HL-60 (cell line): Measurements from ENCODE around the gene DRC3.

Source experiments
- POLR2AphosphoS5 ChIP-seq: IDR thresholded peaks from 2 replicates; pipeline ENCODE4 v1.6.1; 2012; ENCODE audit warnings: low read depth
- TF ChIP-seq, protein P1 (sequence below): IDR thresholded peaks from one replicate; pipeline ENCODE4 v1.5.1; 2011; ENCODE audit warnings: low read length, control low read depth, inconsistent platforms; ENCODE audit not compliant: insufficient read depth
- TF ChIP-seq, protein P2 (sequence below): IDR thresholded peaks from 2 replicates; pipeline ENCODE4 v1.6.1; 2012; ENCODE audit warnings: low read depth; ENCODE audit not compliant: insufficient replicate concordance

GRCh38 chr17:17937958-17938357 is 34.7 kb upstream of the DRC3 start:
- TF ChIP-seq, protein P1, sequence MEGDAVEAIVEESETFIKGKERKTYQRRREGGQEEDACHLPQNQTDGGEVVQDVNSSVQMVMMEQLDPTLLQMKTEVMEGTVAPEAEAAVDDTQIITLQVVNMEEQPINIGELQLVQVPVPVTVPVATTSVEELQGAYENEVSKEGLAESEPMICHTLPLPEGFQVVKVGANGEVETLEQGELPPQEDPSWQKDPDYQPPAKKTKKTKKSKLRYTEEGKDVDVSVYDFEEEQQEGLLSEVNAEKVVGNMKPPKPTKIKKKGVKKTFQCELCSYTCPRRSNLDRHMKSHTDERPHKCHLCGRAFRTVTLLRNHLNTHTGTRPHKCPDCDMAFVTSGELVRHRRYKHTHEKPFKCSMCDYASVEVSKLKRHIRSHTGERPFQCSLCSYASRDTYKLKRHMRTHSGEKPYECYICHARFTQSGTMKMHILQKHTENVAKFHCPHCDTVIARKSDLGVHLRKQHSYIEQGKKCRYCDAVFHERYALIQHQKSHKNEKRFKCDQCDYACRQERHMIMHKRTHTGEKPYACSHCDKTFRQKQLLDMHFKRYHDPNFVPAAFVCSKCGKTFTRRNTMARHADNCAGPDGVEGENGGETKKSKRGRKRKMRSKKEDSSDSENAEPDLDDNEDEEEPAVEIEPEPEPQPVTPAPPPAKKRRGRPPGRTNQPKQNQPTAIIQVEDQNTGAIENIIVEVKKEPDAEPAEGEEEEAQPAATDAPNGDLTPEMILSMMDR, result no peak
- TF ChIP-seq POLR2AphosphoS5, result no peak
- TF ChIP-seq, protein P2, sequence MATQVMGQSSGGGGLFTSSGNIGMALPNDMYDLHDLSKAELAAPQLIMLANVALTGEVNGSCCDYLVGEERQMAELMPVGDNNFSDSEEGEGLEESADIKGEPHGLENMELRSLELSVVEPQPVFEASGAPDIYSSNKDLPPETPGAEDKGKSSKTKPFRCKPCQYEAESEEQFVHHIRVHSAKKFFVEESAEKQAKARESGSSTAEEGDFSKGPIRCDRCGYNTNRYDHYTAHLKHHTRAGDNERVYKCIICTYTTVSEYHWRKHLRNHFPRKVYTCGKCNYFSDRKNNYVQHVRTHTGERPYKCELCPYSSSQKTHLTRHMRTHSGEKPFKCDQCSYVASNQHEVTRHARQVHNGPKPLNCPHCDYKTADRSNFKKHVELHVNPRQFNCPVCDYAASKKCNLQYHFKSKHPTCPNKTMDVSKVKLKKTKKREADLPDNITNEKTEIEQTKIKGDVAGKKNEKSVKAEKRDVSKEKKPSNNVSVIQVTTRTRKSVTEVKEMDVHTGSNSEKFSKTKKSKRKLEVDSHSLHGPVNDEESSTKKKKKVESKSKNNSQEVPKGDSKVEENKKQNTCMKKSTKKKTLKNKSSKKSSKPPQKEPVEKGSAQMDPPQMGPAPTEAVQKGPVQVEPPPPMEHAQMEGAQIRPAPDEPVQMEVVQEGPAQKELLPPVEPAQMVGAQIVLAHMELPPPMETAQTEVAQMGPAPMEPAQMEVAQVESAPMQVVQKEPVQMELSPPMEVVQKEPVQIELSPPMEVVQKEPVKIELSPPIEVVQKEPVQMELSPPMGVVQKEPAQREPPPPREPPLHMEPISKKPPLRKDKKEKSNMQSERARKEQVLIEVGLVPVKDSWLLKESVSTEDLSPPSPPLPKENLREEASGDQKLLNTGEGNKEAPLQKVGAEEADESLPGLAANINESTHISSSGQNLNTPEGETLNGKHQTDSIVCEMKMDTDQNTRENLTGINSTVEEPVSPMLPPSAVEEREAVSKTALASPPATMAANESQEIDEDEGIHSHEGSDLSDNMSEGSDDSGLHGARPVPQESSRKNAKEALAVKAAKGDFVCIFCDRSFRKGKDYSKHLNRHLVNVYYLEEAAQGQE, result no peak
